GM21723 (cell line): ENCODE results near the gene PCDHA12.
"Not testable (repeated sequence)": the region's sequence is repeated elsewhere in the genome, so short reads cannot be mapped to it uniquely, and the experiment has no call there.

Source experiments
- ATAC-seq: cut with Tn5 transposase; IDR thresholded peaks from one replicate; pipeline ENCODE4 v1.9.1; 2021; ENCODE audit warnings: mild to moderate bottlenecking, moderate library complexity; ENCODE audit not compliant: unreplicated experiment

The PCDHA12 gene

DNA sequence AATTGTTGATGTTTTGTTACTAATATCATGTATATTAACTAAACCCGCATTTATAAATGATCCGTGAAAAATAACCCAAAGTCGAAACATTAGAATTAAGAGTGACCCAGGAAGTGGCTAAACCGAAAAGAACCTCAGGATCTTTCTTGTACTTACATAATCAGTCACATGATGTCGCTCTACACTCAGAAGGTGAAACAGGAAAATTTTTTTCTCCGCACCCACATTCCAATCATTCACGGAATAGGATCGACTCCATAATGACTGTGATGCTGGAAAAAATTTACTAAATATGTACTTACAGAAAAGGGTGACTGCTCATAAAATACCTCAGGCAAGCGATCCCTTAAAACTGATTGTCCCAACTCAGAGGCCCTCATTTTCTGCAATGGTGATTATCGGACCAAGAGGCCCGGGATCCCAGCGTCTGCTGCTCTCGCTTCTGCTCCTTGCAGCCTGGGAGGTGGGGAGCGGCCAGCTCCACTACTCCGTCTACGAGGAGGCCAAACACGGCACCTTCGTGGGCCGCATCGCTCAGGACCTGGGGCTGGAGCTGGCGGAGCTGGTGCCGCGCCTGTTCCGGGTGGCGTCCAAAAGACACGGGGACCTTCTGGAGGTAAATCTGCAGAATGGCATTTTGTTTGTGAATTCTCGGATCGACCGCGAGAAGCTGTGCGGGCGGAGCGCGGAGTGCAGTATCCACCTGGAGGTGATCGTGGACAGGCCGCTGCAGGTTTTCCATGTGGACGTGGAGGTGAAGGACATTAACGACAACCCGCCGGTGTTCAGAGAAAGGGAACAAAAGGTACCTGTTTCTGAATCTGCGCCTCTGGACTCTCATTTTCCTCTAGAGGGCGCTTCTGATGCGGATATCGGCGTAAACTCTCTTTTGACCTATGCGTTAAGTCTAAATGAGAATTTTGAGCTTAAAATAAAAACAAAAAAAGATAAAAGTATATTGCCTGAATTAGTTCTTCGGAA is at the start of gene PCDHA12:
Gene PCDHA12 (plus strand): TSS at position 224 of the 981 bp plus-strand sequence. CDS start 165 bp downstream, at position 389.
- ATAC-seq: no peak

- ATAC-seq: no peak
Measured at GRCh38 chr5:140827704-140828361, 47.3 kb upstream of the PCDHA12 start, which contains the start of gene PCDHA6. Gene PCDHA6, plus strand, starts transcription at chr5:140827960. Its CDS starts 132 bp downstream, at chr5:140828092.

GRCh38 chr5:140828362-140828737 is 46.8 kb upstream of the PCDHA12 start:
- no peak for ATAC-seq

GRCh38 chr5:140829511-140830501 is 45.3 kb upstream of the PCDHA12 start:
- not testable (repeated sequence) for ATAC-seq

GRCh38 chr5:140833993-140834392 is 41.1 kb upstream of the PCDHA12 start, which contains the start of gene PCDHA7:
Gene PCDHA7, plus strand, starts transcription at chr5:140834269. Its CDS starts 115 bp downstream, at chr5:140834384.
- no peak for ATAC-seq

GRCh38 chr5:140834439-140835008 is 40.6 kb upstream of the PCDHA12 start:
- ATAC-seq: not testable (repeated sequence)

GRCh38 chr5:140835622-140836510 is 39.2 kb upstream of the PCDHA12 start:
- ATAC-seq: no peak

DNA sequence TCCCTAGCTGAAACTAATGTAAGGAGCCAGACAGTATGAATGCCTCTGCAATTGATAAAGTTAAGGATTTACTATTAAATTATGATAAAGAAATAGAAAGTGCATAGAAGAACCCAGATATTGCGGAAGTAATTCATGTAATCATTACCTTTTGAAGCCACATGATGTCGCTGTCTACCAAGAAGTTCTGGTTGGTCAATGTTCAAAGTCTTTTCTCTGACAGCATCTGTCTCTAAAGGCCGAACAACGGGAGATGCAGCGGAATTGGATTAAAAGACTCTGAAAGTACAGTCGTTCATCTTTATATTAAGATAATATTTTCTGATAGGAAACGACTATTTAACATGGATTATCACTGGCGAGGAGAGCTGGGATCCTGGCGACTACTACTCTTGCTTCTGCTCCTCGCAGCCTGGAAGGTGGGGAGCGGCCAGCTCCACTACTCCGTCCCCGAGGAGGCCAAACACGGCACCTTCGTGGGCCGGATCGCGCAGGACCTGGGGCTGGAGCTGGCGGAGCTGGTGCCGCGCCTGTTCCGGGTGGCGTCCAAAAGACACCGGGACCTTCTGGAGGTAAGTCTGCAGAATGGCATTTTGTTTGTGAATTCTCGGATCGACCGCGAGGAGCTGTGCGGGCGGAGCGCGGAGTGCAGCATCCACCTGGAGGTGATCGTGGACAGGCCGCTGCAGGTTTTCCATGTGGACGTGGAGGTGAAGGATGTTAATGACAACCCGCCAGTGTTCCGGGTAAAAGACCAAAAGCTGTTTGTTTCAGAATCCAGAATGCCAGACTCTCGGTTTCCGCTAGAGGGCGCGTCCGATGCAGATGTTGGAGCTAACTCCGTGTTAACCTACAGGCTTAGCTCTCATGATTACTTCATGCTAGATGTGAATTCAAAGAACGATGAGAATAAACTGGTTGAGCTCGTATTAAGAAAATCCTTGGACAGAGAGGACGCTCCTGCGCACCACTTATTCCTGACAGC is 33.8 kb upstream of the PCDHA12 start, which contains the start of gene PCDHA8:
Gene PCDHA8 (plus strand): TSS at position 210 of the 985 bp plus-strand sequence. CDS start 135 bp downstream, at position 345.
- ATAC-seq: no peak

GRCh38 chr5:140842798-140843733 is 32.0 kb upstream of the PCDHA12 start:
- ATAC-seq: no peak

DNA sequence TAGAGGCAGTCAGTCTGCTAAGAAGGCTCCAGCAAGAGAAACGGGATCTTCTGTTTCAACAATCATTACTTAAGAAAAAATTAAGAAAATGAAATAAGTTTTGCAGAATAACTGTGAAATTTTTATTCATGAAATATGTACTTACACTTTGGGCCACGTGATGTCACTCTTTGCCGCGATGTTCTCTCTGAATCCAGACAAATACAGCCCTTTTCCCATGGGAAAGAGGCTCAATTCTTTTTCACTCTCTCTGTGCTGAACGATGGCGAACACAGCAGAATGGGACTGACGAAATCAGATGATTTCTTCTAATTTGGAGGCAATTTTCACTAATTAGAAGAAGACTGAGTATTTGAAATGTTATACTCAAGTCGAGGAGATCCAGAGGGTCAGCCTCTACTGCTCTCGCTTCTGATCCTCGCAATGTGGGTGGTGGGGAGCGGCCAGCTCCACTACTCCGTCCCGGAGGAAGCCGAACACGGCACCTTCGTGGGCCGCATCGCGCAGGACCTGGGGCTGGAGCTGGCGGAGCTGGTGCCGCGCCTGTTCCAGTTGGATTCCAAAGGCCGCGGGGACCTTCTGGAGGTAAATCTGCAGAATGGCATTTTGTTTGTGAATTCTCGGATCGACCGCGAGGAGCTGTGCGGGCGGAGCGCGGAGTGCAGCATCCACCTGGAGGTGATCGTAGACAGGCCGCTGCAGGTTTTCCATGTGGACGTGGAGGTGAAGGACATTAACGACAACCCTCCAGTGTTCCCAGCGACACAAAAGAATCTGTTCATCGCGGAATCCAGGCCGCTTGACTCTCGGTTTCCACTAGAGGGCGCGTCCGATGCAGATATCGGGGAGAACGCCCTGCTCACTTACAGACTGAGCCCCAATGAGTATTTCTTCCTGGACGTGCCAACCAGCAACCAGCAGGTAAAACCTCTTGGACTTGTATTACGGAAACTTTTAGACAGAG is 26.7 kb upstream of the PCDHA12 start, which contains the start of gene PCDHA9:
Gene PCDHA9 (plus strand): TSS at position 244 of the 964 bp plus-strand sequence. CDS start 114 bp downstream, at position 358.
- not testable (repeated sequence) for ATAC-seq

DNA sequence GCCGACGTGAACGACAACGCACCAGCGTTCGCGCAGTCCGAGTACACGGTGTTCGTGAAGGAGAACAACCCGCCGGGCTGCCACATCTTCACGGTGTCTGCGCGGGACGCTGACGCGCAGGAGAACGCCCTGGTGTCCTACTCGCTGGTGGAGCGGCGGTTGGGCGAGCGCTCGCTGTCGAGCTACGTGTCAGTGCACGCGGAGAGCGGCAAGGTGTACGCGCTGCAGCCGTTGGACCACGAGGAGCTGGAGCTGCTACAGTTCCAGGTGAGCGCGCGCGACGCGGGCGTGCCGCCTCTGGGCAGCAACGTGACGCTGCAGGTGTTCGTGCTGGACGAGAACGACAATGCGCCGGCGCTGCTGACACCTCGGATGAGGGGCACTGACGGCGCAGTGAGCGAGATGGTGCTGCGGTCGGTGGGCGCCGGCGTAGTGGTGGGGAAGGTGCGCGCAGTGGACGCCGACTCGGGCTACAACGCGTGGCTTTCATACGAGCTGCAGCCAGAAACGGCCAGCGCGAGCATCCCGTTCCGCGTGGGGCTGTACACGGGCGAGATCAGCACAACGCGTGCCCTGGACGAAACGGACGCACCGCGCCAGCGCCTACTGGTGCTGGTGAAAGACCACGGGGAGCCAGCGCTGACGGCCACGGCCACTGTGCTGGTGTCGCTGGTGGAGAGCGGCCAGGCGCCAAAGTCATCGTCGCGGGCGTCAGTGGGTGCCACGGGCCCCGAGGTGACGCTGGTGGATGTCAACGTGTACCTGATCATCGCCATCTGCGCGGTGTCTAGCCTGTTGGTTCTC is 25.1 kb upstream of the PCDHA12 start:
- not testable (repeated sequence) for ATAC-seq

DNA sequence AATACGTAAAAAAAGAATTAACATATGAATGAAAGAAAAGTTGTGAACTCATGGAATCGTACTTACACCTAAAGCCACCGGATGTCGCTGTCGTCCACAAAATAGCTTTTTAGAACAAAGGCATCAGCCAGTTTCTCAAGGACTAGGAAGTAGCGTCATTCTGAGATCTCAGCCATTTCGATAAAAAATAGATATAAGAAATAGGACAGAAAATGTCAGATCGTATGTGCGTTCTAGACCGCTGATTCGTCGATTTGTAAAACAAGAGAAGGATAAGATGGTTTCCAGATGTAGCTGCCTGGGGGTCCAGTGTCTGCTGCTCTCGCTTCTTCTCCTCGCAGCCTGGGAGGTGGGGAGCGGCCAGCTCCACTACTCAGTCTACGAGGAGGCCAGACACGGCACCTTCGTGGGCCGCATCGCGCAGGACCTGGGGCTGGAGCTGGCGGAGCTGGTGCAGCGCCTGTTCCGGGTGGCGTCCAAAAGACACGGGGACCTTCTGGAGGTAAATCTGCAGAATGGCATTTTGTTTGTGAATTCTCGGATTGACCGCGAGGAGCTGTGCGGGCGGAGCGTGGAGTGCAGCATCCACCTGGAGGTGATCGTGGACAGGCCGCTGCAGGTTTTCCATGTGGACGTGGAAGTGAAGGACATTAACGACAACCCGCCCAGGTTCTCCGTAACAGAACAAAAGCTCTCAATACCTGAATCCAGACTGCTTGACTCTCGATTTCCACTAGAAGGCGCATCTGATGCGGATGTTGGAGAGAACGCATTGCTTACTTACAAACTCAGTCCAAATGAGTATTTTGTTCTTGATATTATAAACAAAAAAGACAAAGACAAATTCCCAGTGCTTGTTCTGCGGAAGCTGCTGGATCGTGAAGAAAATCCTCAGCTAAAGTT is 19.1 kb upstream of the PCDHA12 start, which contains the start of gene PCDHA10:
Gene PCDHA10 (plus strand): TSS at position 126 of the 903 bp plus-strand sequence. CDS start 152 bp downstream, at position 278.
- ATAC-seq: no peak
